Immature natural killer cell (primary cell): ENCODE data around the gene MPZL2. TPM values are rescaled to one million over a fixed set of nuclear protein-coding genes. Genes with fewer than 3 reads are reported as not detected.

Source experiments
- DNase-seq, 3 donors: peaks; one replicate each; pipeline ENCODE4 v3.0.0; 2022; ENCODE audit warnings: mixed read lengths in 1 of 3
- H3K27ac Mint-ChIP-seq, 6 donors: one replicate each; pipeline ENCODE4 v1.8.0; 2020; ENCODE audit warnings: mixed read lengths in 6 of 6, mild to moderate bottlenecking in 5 of 6, inconsistent platforms in 4 of 6, moderate library complexity in 3 of 6
- H3K27me3 Mint-ChIP-seq, 3 donors: one replicate each; pipeline ENCODE4 v1.8.0; 2020 to 2021; ENCODE audit warnings: low read depth in 3 of 3, mild to moderate bottlenecking in 3 of 3, mixed read lengths in 3 of 3, moderate library complexity in 3 of 3, inconsistent platforms in 1 of 3
- H3K36me3 Mint-ChIP-seq, 3 donors: one replicate each; pipeline ENCODE4 v1.8.0; 2020; ENCODE audit warnings: mixed read lengths in 3 of 3, inconsistent platforms in 2 of 3, mild to moderate bottlenecking in 2 of 3
- H3K4me1 Mint-ChIP-seq, 2 donors: one replicate each; pipeline ENCODE4 v1.8.0; 2020; ENCODE audit warnings: inconsistent platforms in 2 of 2, mild to moderate bottlenecking in 2 of 2, mixed read lengths in 2 of 2, moderate library complexity in 1 of 2
- H3K4me3 Mint-ChIP-seq, 5 donors: one replicate each; pipeline ENCODE4 v1.8.0; 2020; ENCODE audit warnings: mild to moderate bottlenecking in 5 of 5, mixed read lengths in 5 of 5, inconsistent platforms in 3 of 5, moderate library complexity in 3 of 5
- H3K9me3 Mint-ChIP-seq, 6 donors: one replicate each; pipeline ENCODE4 v1.8.0; 2020; ENCODE audit warnings: mild to moderate bottlenecking in 6 of 6, mixed read lengths in 6 of 6, inconsistent platforms in 4 of 6, moderate library complexity in 3 of 6
- polyA plus RNA-seq, 3 donors: library from polyadenylated mRNA; unstranded; fragments of 300-500 nt; fragmentation: Illumina TruSeq; gene quantifications; one replicate each; pipeline ENCODE4 v1.2.3, GENCODE V29; 2021

MPZL2 gene
- polyA plus RNA-seq, 3 donors from 2014 or later, result 0.17 to 1.5 (median 0.49) TPM

GRCh38 chr11:118247041-118247440 is 17.1 kb downstream of the MPZL2 start:
- Mint-ChIP-seq H3K36me3 (peaks cover 3 to 19% (median 6%) of the 10 kb centered on the region in 3 donors), H3K9me3 (no peaks in the 10 kb centered on the region), H3K27ac (peak overlapping the region in 2 of 6 donors; percentile 12 to 36), H3K27me3 (peaks cover 4 to 6% (median 5%) of the 10 kb centered on the region in 3 donors), H3K4me3 (no peak overlapping the region), H3K4me1 (peaks cover 55 to 56% of the 10 kb centered on the region in 2 donors)
- DNase-seq, result no peak

GRCh38 chr11:118245936-118246562 is 18.0 kb downstream of the MPZL2 start:
- DNase-seq, result no peak
- H3K9me3 Mint-ChIP-seq, result no peaks in the 10 kb centered on the region
- peaks cover 55 to 59% of the 10 kb centered on the region in 2 donors for H3K4me1 Mint-ChIP-seq
- peaks cover 3 to 19% (median 6%) of the 10 kb centered on the region in 3 donors for H3K36me3 Mint-ChIP-seq
- no peak overlapping the region for H3K4me3 Mint-ChIP-seq
- peak overlapping the region in 4 of 6 donors; percentile 3 to 10 (median 6) for H3K27ac Mint-ChIP-seq
- peaks cover 0 to 2% (median 0%) of the 10 kb centered on the region in 3 donors for H3K27me3 Mint-ChIP-seq

GRCh38 chr11:118243993-118244762 is 19.9 kb downstream of the MPZL2 start:
- H3K27ac Mint-ChIP-seq, result peak overlapping the region; percentile 3 to 79 (median 44)
- H3K36me3 Mint-ChIP-seq, result peaks cover 3 to 19% (median 6%) of the 10 kb centered on the region in 3 donors
- no peaks in the 10 kb centered on the region for H3K9me3 Mint-ChIP-seq
- no peak for DNase-seq
- H3K4me1 Mint-ChIP-seq, result peaks cover 63 to 71% of the 10 kb centered on the region in 2 donors
- H3K27me3 Mint-ChIP-seq, result peaks cover 0 to 2% (median 0%) of the 10 kb centered on the region in 3 donors
- H3K4me3 Mint-ChIP-seq, result no peak overlapping the region

GRCh38 chr11:118243161-118243560 is 20.9 kb downstream of the MPZL2 start:
- Mint-ChIP-seq H3K9me3 (no peaks in the 10 kb centered on the region), H3K27ac (peak overlapping the region; percentile 2 to 87 (median 42)), H3K4me1 (peaks cover 73 to 81% of the 10 kb centered on the region in 2 donors), H3K4me3 (peak overlapping the region in 1 of 5 donors; percentile 12), H3K36me3 (peaks cover 3 to 19% (median 6%) of the 10 kb centered on the region in 3 donors), H3K27me3 (peaks cover 0 to 2% (median 0%) of the 10 kb centered on the region in 3 donors)
- no peak for DNase-seq

- peaks cover 70 to 76% of the 10 kb centered on the region in 2 donors for H3K4me1 Mint-ChIP-seq
- H3K27ac Mint-ChIP-seq, result peak overlapping the region; percentile 39 to 87 (median 80)
- H3K27me3 Mint-ChIP-seq, result peaks cover 0 to 2% (median 0%) of the 10 kb centered on the region in 3 donors
- DNase-seq, result no peak
- peak overlapping the region; percentile 21 to 80 (median 74) for H3K4me3 Mint-ChIP-seq
- H3K9me3 Mint-ChIP-seq, result no peaks in the 10 kb centered on the region
- H3K36me3 Mint-ChIP-seq, result peaks cover 3 to 19% (median 6%) of the 10 kb centered on the region in 3 donors
Measured at GRCh38 chr11:118241764-118242098, 22.4 kb downstream of the MPZL2 start.

DNA sequence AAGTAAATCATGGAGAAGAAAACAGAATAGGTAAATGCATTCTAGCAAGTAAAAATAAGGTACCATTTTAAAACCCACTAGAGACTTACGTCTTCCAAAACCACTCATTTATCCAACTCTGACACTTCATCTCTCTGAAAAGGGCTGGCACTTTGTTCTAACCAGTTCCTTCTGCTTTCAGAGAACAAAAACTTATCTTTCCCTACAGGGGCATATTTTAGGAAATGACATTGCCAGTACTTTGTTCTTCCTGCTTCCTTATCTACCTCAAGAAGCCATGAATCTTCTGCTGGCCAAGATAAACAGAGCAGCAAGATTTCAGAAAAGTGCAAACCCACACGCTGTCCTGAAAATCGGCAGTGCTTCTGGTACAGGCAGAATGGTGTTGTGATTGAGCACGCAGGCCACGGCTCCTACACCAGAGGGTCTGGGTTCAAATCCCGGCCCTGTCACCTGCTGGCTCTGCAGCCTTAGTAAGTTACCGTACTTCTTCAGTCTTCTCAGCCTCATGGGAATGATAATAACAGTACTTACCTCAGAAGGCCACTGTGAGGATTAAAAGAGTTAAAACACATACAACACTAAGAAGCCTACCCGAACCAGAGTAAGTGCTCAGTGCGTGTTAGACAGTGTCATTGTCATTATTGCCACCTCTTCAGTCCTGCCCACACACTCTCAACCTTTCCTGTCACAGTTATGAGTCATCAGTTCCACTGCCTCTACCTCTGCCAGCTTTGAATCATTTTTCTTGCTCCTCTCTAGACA is 22.9 kb downstream of the MPZL2 start:
- Mint-ChIP-seq H3K9me3 (no peaks in the 10 kb centered on the region), H3K4me1 (peaks cover 68 to 73% of the 10 kb centered on the region in 2 donors), H3K27me3 (peaks cover 0 to 2% (median 0%) of the 10 kb centered on the region in 3 donors), H3K36me3 (peaks cover 3 to 22% (median 9%) of the 10 kb centered on the region in 3 donors), H3K4me3 (peak overlapping the region; percentile 21 to 80 (median 74)), H3K27ac (peak overlapping the region; percentile 39 to 87 (median 80))
- DNase-seq, result peak; percentile 61 to 79 (median 64)

- Mint-ChIP-seq H3K27me3 (peaks cover 0 to 2% (median 0%) of the 10 kb centered on the region in 3 donors), H3K27ac (peak overlapping the region; percentile 39 to 87 (median 74)), H3K36me3 (peaks cover 10 to 30% (median 20%) of the 10 kb centered on the region in 3 donors), H3K9me3 (no peaks in the 10 kb centered on the region), H3K4me3 (peak overlapping the region; percentile 59 to 79 (median 62)), H3K4me1 (peaks cover 59 to 63% of the 10 kb centered on the region in 2 donors)
- peak in 1 of 3 donors; percentile 32 for DNase-seq
Measured at GRCh38 chr11:118239509-118240205, 24.4 kb downstream of the MPZL2 start.

DNA sequence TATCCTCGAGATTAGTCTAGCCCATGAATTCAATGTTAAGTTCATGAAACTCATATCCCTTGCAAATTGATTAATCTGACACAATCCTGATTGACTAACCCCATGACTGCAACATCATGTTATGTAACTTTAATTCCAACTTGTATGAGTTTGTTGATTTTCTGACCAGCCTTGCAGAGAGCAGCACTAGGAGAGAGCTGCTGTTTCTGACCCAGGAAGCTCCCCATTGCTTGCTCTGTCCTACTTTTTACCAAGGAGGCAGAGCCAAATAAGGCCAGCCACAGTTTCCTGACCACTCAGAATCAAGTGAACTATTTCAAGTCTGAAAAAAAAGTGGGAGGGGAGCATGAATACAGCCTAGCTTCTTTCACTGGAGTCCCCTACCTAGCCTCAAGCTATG is 25.2 kb downstream of the MPZL2 start:
- H3K4me3 Mint-ChIP-seq, result peak overlapping the region; percentile 11 to 61 (median 50)
- H3K27ac Mint-ChIP-seq, result peak overlapping the region in 4 of 6 donors; percentile 14 to 69 (median 31)
- peaks cover 13 to 25% (median 21%) of the 10 kb centered on the region in 3 donors for H3K36me3 Mint-ChIP-seq
- H3K4me1 Mint-ChIP-seq, result peaks cover 54 to 57% of the 10 kb centered on the region in 2 donors
- H3K9me3 Mint-ChIP-seq, result no peaks in the 10 kb centered on the region
- H3K27me3 Mint-ChIP-seq, result peaks cover 0 to 2% (median 0%) of the 10 kb centered on the region in 3 donors
- no peak for DNase-seq

- H3K9me3 Mint-ChIP-seq, result no peaks in the 10 kb centered on the region
- DNase-seq, result no peak
- peaks cover 51 to 53% of the 10 kb centered on the region in 2 donors for H3K4me1 Mint-ChIP-seq
- H3K4me3 Mint-ChIP-seq, result peak overlapping the region in 4 of 5 donors; percentile 11 to 61 (median 39)
- H3K27me3 Mint-ChIP-seq, result peaks cover 0 to 2% (median 0%) of the 10 kb centered on the region in 3 donors
- H3K27ac Mint-ChIP-seq, result peak overlapping the region in 3 of 6 donors; percentile 27 to 69 (median 31)
- peaks cover 14 to 23% (median 22%) of the 10 kb centered on the region in 3 donors for H3K36me3 Mint-ChIP-seq
Measured at GRCh38 chr11:118238421-118238820, 25.7 kb downstream of the MPZL2 start.

DNA sequence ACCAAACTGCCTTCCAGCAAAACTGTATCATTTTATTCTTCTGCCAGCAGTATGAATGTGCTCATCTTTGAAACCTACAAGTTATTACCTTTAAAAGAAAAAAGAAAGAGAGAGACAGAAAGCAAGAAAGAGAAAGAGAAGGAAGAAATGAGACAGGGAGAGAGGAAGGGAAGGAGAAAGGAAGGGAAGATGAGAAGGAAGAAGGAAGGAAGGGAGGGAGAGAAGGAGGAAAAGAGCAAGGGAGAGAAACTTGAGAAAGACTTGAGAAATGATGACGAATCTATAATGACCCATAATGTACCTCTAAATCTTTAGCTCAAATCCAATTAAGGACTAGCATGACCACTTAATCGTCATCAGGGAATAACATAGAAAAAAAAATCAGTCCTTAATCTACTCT is 27.9 kb downstream of the MPZL2 start:
- Mint-ChIP-seq H3K27me3 (no peaks in the 10 kb centered on the region), H3K36me3 (peaks cover 14 to 31% (median 18%) of the 10 kb centered on the region in 3 donors), H3K27ac (no peak overlapping the region)

DNA sequence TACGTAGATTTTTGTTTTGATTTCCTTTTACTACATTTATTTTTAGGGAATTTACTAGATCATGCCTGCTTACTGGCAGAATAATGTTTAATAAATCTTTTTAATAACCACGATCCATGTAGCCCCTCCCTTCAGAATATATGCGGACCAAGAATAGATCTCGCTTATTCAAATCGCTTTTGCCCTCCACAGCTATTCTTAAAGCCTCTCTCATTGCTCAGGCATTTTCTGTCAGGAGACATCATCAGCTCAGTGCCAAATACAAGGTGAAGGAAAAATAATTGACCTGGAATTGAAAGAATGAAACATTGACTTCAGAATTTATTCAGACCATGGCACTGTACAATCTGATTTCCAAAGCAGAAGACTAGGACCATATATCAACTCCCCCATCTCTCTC is 29.3 kb downstream of the MPZL2 start:
- peaks cover 14 to 31% (median 18%) of the 10 kb centered on the region in 3 donors for H3K36me3 Mint-ChIP-seq

More for the DNA sequence above, 27.9 kb downstream of the MPZL2 start:
- Mint-ChIP-seq H3K4me3 (no peak overlapping the region), H3K4me1 (peaks cover 30 to 32% of the 10 kb centered on the region in 2 donors), H3K9me3 (no peaks in the 10 kb centered on the region)
- DNase-seq, result no peak

DNA sequence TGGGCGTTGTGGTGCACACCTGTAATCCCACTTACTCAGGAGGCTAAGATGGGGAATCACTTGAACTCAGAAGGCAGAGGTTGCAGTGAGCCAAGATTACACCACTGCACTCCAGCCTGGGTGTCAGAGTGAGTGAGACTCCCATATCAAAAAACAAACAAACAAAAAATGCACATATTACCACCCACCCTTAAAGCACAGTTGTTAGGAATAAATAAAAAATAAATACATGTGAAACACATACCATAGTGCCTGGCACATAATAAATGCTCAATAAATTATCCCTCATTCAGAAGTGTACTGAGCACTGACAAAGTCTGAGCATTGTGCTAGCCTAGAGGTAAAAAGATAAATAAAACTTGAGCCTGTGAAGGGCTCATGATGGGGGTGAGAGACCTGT is 30.2 kb downstream of the MPZL2 start:
- H3K9me3 Mint-ChIP-seq, result no peaks in the 10 kb centered on the region
- no peak for DNase-seq
- H3K27me3 Mint-ChIP-seq, result peaks cover 0 to 2% (median 0%) of the 10 kb centered on the region in 3 donors
- no peak overlapping the region for H3K4me3 Mint-ChIP-seq
- H3K36me3 Mint-ChIP-seq, result peaks cover 14 to 31% (median 18%) of the 10 kb centered on the region in 3 donors
- H3K27ac Mint-ChIP-seq, result no peak overlapping the region
- peaks cover 7 to 9% of the 10 kb centered on the region in 2 donors for H3K4me1 Mint-ChIP-seq

More for the DNA sequence above, 29.3 kb downstream of the MPZL2 start:
- Mint-ChIP-seq H3K9me3 (no peaks in the 10 kb centered on the region), H3K4me3 (no peak overlapping the region), H3K27ac (no peak overlapping the region), H3K4me1 (peaks cover 17 to 19% of the 10 kb centered on the region in 2 donors), H3K27me3 (no peaks in the 10 kb centered on the region)
- no peak for DNase-seq

- H3K27ac Mint-ChIP-seq, result no peak overlapping the region
- H3K4me3 Mint-ChIP-seq, result no peak overlapping the region
- no peaks in the 10 kb centered on the region for H3K9me3 Mint-ChIP-seq
- H3K4me1 Mint-ChIP-seq, result peaks cover 2 to 4% of the 10 kb centered on the region in 2 donors
- no peak for DNase-seq
- H3K27me3 Mint-ChIP-seq, result peaks cover 0 to 2% (median 0%) of the 10 kb centered on the region in 3 donors
- peaks cover 14 to 31% (median 18%) of the 10 kb centered on the region in 3 donors for H3K36me3 Mint-ChIP-seq
Measured at GRCh38 chr11:118233377-118233776, 30.7 kb downstream of the MPZL2 start.
